ENCODE results near the gene CATSPER1.

The CATSPER1 gene

GRCh38 chr11:66002648-66003225 lies 23.5 kb downstream of the CATSPER1 start:
- DNase-seq (ENCODE audit: low read depth, low spot score), result no peak

- DNase-seq (ENCODE audit: low read depth, low spot score), result peak; percentile 87
Observed at GRCh38 chr11:66001942-66002647, 24.2 kb downstream of the CATSPER1 start, which contains the start of the genes BANF1 and EIF1AD. Gene BANF1, plus strand, starts transcription at chr11:66002503. Its CDS starts 748 bp downstream, at chr11:66003251. Gene EIF1AD, minus strand, starts transcription at chr11:66002157. Its CDS starts 1,768 bp downstream, at chr11:66000389.

DNA sequence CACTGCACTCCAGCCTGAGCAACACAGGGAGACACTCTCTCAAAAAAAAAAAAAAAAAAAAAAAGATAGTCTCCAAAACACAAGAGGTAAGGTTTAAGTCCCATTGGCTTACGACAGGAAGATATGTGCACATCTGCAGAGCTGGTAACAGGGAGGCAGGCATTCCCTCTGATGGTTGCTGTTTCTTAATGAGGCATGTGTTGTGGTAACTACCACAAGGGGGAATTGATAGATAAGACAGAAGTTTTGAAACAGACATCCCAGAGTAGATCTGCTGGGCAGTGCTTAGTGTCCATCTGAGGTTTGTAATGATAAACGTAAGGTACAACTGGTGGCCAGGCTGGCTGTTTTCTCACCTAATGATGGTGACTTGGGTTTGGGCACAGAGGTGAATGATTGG lies 29.0 kb downstream of the CATSPER1 start:
- DNase-seq (ENCODE audit: low read depth, low spot score), result no peak

GRCh38 chr11:65992056-65992455 lies 34.2 kb downstream of the CATSPER1 start:
- DNase-seq (ENCODE audit: low read depth, low spot score), result no peak

DNA sequence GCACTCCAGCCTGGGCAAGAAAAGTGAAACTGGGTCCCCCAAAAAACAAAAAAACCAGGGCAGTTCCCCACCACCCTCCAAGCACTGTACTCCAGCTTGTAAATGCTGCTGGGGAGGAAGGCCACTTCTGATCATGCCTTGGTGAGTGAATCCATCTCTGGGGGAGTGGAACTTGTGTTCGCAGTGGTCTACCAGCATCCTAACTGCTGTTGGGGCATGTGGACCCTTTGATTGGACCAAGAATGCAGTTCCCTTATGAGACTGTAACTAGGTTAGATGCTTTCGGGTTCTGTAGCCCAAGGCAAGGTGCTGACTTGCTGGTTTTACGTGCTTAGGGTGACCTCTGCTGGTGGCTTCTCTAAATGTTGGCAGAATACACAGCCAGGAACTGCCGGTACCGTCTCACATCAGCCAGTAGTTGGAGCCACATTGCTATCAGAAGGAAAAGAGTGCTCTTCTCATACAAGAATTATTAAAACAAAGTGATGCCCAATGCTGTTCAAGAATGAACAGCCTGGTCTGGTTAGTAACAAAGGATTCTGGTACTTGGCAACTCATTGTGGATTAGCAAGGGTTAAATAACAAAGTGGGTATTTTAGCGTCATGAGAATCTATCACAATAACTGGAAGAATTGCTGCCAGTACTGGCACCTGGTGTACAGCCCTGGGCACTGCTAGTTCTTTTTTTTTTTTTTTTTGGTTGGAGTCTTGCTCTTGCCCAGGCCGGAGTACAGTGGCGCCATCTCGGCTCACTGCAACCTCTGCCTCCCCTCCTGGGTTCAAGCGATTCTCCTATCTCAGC lies 37.3 kb downstream of the CATSPER1 start:
- DNase-seq (ENCODE audit: low read depth, low spot score), result peak; percentile 89

- no peak for DNase-seq (ENCODE audit: low read depth, low spot score)
Observed at GRCh38 chr11:65987336-65987735, 38.9 kb downstream of the CATSPER1 start.

DNA sequence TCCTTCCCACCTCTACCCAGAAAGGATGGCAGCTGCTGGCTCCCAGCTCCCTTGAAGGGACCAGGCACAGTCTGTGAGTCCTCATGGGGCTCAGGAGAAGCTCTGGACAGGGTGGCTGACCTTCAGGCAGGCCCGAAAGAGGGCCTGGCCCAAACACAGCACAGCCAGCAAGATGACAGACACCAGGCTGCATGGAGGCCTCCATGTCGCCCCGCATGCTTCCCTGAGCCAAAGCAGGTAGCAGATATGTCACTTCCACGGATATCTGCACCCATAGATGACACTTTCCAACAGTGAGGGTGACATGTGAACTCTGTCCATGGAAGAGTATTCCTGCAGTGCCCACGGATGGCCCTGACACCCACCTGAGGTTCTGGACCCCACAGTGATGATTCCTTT lies 42.7 kb downstream of the CATSPER1 start:
- no peak for DNase-seq (ENCODE audit: low read depth, low spot score)

GRCh38 chr11:65982824-65983588 lies 43.3 kb downstream of the CATSPER1 start:
- DNase-seq (ENCODE audit: low read depth, low spot score), result no peak

DNA sequence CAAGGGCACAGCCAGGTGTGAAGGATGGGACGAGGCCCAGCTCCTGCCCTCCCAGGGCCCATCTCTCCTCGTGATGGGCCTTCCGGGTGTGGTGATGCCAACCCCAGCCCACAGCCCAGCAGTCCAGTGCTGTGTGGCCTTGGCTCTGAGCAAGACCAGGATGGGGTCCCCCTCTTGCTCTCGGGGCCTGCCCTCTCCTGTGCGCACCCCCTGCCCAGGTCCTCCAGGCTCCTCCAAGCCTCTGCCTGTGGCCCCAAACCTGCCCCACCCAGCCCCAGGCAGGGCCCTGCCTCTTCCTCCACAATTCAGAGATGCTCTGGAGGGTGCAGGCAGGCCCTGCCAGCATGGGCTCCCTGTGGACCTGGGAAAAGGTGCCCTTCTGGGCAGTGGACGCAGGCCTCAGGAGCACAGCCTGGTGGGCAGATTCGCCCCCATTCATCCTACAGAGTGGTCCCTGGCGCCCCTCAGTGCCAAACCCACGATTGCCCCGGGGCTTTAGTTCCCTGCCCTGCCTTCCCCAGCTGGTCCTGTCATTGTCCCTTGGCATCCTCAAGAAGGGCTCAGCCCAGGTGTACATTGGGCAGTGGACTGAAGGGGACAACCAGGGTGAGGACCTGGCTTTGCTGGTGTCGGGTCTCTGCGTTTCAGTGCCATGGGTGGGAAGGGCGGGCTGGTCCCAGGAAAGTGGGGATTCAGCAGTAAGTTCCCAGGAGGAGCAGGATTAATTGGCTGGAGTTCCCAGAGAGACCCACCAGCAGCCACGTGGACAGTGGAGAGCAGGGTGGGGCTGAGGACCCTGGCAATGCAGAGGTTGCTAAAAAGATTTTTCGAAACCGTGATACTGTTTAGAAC lies 44.1 kb downstream of the CATSPER1 start:
- DNase-seq (ENCODE audit: low read depth, low spot score), result no peak

GRCh38 chr11:65981101-65981740 lies 45.1 kb downstream of the CATSPER1 start:
- DNase-seq (ENCODE audit: low read depth, low spot score), result no peak

DNA sequence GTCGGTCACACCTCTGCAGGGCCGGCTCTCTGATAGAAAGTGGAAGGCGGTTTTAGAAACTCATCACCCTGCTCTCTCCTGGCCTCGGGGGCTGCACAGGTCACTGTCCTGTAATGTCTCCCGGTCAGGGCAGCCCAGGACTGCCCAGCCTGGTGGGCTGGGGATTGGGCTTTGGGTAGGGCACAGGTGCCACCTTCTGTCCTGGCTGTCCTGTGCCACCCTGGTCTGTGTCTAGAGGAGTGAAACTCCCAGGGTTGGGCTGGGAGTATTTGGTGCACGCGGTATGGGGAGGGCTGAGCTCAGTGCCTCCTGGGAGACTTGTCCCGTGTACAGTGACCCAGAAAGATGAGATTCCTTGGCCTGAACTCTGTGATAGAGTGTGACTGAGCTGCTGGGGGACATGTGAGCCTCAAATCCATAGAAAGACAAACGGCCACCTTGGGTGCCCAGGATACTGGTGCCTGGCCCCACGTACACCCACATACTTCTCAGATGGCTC lies 47.0 kb downstream of the CATSPER1 start:
- no peak for DNase-seq (ENCODE audit: low read depth, low spot score)

DNA sequence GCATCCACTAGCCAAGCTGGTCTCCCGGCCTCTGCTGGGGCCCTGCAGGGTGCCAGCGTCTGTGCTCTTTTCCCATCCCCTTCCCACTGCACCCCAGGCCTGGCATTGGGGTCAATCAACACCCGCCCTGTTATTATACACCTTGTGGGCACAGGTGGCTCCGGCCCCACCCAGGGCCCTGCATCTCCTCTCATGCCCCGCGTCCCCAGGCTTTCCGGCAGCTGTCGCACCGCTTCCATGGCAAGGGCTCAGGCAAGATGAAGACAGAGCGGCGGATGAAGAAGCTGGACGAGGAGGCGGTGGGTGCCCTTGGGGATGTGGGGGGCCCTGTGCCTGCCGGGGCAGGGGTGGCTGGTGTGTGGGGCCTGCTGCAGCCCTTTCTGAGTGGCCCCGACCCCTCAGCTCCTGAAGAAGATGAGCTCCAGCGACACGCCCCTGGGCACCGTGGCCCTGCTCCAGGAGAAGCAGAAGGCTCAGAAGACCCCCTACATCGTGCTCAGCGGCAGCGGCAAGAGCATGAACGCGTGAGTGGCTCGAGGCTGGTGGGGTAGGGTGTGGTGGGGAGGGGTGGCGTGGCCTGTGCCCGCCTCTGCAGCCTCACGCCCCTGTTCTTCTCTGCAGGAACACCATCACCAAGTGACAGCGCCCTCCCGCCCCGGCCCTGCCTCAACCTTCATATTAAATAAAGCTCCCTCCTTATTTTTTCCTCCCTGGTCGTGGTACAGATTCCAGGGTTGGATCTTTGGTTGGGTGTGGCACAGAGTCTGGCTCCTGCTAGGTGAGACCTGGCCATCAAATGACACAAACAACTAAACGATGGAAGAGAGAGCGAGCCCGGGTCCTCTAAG lies 47.7 kb downstream of the CATSPER1 start:
- DNase-seq (ENCODE audit: low read depth, low spot score), result no peak

DNA sequence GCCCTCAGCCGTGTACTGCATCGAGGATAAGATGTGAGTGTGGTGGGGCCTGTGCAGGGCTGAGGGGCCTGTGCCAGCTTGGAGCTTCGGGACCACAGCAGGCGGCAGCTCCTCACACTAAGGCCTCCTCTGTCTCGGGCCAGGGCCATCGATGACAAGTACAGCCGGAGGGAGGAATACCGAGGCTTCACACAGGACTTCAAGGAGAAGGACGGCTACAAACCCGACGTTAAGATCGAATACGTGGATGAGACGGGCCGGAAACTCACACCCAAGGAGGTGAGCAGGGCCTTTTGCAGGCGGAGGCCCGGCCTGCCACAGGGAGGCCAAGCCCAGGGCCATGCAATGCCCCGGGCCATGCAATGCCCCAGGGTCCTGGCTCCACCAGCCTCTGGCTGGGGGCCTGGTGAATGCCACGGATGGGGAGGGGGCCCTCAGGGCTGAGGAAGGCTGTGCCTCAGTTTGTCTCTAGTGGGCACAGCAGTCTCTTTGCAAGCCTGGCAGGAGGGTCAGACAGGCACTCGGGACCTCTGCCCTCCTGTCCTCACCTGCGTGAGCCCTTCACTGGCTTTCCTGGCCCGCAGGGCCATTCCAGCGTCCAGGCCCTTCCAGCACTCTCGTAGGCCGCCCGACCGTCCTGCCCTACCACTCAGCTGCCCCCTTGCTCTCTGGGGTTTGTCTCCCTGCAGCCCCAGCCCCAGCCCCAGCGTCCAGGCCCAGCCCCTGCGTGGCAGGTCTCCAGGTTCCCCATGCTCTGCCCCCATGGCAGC lies 48.5 kb downstream of the CATSPER1 start:
- no peak for DNase-seq (ENCODE audit: low read depth, low spot score)

GRCh38 chr11:65976216-65977176 lies 49.8 kb downstream of the CATSPER1 start:
- DNase-seq (ENCODE audit: low read depth, low spot score), result no peak

DNA sequence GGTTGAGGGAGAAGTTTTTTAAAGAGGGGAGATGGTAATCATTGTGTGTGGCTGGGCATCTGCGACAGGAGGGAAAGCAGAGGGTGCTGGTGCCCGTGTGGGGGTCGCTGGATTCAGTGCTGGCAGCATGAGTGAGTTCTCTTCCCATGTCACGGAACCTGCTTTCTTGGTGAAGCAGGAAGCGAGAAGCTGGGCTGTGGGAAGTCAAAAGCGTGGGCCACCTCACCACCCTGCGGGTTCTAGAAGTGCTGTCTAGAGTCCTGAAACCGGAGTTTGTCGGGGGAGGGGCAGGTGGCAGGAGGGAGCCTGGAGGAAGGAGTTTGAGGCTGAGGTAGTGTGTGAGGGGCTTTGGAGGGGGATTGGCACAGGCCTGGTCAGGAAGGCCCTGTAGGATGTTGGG lies 50.5 kb downstream of the CATSPER1 start:
- no peak for DNase-seq (ENCODE audit: low read depth, low spot score)

GRCh38 chr11:65973439-65974110 lies 52.7 kb downstream of the CATSPER1 start:
- no peak for DNase-seq (ENCODE audit: low read depth, low spot score)

GRCh38 chr11:65972116-65972515 lies 54.2 kb downstream of the CATSPER1 start:
- no peak for DNase-seq (ENCODE audit: low read depth, low spot score)

All from activated CD4-positive, CD25-positive, alpha-beta regulatory T cell treated with anti-CD3 and anti-CD28 coated beads, Interleukin-2, amount 50 U/mL, for 16 hours (primary cell).